NB4 (cell line): ENCODE results near the gene TOX3.

Experiments
- DNase-seq: peaks from one replicate; pipeline ENCODE4 v3.0.0; 2010; ENCODE audit warnings: low read depth
- H3K4me3 ChIP-seq: one replicate; pipeline ENCODE4 v1.5.1; 2011; ENCODE audit warnings: mild to moderate bottlenecking, low read depth, low read length, moderate library complexity
- MYC ChIP-seq: IDR thresholded peaks from 2 replicates; pipeline ENCODE4 v1.6.1; 2011; ENCODE audit warnings: low read depth, low read length
- POLR2A ChIP-seq: IDR thresholded peaks from 2 replicates; pipeline ENCODE4 v1.6.1; 2011; ENCODE audit warnings: mild to moderate bottlenecking; ENCODE audit not compliant: insufficient read length; ENCODE audit errors: extremely low read depth
- TF ChIP-seq, protein P1 (sequence below): IDR thresholded peaks from one replicate; pipeline ENCODE4 v1.5.1; 2012; ENCODE audit warnings: low read depth, low read length
- TF ChIP-seq, protein P2 (sequence below): IDR thresholded peaks from 2 replicates; pipeline ENCODE4 v1.6.1; 2011; ENCODE audit warnings: low read depth, low read length

The TOX3 gene

DNA sequence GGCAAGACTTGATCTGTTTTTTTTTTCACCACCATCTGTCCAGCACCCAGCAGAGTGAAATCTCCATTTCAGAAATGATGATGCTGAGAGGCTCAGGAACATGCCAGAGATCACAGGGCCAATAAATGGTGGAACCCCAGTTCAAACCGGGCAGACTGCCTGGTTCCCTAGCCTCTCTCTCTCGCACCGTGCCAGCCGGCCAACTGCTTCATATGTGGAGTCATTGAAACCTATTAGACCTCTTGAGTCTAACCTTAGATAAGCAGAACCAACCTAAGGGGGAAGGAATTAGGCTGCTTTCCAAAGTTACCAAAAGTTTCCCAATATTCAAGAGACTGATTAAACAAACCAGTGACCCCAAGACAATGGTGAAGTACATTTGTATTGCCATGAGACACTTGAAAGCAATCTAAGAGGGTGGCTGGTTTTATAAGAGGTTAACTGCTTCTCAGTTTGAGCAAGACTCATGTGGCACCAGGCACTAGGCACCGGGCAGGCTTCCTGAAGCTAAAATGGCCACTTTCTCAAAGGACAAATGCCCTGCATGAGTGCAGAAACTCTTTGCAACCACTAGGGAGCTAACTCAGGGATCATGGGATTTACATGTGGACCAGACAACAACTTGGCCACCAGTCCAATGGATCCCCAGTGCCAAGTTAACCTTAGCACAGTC is 18.4 kb downstream of the TOX3 start:
- H3K4me3 ChIP-seq: no peak overlapping the region
- DNase-seq: no peak
- TF ChIP-seq POLR2A: no peak
- TF ChIP-seq, protein P1, sequence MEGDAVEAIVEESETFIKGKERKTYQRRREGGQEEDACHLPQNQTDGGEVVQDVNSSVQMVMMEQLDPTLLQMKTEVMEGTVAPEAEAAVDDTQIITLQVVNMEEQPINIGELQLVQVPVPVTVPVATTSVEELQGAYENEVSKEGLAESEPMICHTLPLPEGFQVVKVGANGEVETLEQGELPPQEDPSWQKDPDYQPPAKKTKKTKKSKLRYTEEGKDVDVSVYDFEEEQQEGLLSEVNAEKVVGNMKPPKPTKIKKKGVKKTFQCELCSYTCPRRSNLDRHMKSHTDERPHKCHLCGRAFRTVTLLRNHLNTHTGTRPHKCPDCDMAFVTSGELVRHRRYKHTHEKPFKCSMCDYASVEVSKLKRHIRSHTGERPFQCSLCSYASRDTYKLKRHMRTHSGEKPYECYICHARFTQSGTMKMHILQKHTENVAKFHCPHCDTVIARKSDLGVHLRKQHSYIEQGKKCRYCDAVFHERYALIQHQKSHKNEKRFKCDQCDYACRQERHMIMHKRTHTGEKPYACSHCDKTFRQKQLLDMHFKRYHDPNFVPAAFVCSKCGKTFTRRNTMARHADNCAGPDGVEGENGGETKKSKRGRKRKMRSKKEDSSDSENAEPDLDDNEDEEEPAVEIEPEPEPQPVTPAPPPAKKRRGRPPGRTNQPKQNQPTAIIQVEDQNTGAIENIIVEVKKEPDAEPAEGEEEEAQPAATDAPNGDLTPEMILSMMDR: no peak
- no peak for TF ChIP-seq MYC
- TF ChIP-seq, protein P2, sequence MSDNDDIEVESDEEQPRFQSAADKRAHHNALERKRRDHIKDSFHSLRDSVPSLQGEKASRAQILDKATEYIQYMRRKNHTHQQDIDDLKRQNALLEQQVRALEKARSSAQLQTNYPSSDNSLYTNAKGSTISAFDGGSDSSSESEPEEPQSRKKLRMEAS: no peak

DNA sequence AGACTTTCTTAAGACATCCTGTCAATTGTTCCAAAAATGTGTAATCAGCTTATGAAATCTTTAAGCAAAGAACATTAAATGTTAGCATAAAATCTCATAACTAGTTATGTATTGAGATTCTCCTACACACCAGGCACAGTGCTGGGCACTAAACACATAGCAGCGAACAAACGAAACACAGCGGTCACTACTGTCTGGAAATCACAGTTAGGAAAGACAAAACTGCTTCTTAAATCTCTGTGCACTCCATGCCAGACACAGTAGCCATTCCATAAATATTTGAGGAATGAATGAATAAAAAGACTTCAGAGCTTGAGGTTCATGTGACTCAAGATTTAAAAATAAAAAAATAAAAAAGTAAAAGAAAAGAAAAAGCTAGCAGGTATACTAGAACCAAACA is 20.1 kb downstream of the TOX3 start:
- TF ChIP-seq, protein P1: no peak
- TF ChIP-seq MYC (no peak), POLR2A (no peak)
- TF ChIP-seq, protein P2: no peak
- H3K4me3 ChIP-seq: no peak overlapping the region
- DNase-seq: no peak

DNA sequence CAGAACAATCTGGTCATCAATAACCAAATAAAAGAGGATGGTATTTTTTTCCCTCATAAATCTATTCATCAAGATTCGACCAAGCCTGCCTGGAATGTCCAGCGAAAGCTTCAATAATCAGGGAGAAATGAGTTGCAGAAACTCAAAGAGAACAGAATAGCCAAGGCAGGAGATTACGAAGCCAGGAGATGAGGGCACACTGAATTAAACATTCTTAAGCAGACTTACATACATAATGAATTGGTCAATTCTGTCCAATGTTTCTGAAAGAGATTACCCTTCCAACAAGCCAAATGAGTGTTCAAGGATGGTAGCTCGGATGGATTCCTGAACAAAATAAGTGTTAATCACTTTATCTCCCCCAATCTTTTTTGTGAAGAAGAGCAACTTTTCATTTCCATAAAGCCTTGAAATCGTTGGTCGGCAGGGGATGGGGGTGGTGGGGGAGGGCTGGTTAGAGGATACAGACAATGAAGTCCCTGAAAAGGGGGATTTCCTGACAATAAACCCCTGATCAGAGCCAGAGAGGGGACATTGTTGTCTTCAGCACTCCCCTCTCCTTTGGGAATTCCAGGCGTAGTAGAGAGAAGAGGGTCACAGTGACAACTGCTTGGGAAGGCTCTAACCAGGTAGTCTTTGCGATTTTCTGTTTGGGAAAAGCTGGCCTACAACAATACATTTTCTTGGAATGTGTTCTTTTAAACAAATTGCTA is 20.7 kb downstream of the TOX3 start:
- no peak overlapping the region for H3K4me3 ChIP-seq
- DNase-seq: no peak
- TF ChIP-seq, protein P2: no peak
- TF ChIP-seq POLR2A (no peak), MYC (no peak)
- TF ChIP-seq, protein P1: no peak

DNA sequence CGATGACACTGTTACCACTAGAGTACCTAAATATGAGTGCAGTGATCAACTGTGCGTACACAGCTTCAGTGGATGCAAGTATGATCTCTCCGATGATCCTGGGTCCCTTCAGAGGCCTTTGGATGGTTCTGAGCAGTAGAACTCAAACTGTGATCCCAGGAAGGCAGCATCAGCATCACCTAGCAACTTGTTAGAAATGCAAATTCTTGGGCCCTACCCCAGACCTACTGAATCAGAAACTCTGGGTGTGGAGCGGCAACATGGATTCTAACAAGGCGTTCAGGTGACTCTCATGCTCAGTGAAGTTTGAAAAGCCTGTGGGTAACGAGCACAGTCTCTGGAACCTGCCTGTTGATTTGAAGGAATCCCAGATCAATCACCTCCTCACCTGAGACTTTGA is 25.4 kb downstream of the TOX3 start:
- DNase-seq: no peak
- no peak overlapping the region for H3K4me3 ChIP-seq
- TF ChIP-seq, protein P1: no peak
- TF ChIP-seq POLR2A: no peak

DNA sequence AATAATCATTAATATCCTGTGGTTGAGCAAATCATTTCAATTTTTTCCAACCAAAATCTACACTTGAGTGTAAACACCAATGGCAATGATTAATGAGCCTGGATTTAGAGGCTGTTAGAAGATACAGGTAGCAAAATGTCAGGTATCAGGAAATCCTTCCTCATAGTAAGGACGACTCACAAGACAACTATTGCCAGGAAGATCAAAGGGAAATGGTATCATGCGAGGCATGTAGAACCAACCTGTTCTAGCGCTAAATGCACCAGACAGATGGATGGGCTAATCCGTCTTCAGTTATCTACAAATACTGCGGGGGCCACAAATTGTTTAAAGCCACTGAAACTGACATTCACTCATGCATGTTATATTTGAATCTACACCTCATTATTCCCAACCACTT is 28.1 kb downstream of the TOX3 start:
- no peak overlapping the region for H3K4me3 ChIP-seq
- TF ChIP-seq, protein P1: no peak
- TF ChIP-seq POLR2A: no peak
- no peak for TF ChIP-seq MYC
- TF ChIP-seq, protein P2: no peak
- no peak for DNase-seq
